Measurements from ENCODE around the gene CCDC127. TPM values are rescaled to one million over a fixed set of nuclear protein-coding genes. Genes with fewer than 3 reads are reported as not detected.
"Not testable (repeated sequence)": the region's sequence is repeated elsewhere in the genome, so short reads cannot be mapped to it uniquely, and the experiment has no call there.

CCDC127 gene
- total RNA-seq, 1 experiment from 2014 or later = 10.5 TPM

DNA sequence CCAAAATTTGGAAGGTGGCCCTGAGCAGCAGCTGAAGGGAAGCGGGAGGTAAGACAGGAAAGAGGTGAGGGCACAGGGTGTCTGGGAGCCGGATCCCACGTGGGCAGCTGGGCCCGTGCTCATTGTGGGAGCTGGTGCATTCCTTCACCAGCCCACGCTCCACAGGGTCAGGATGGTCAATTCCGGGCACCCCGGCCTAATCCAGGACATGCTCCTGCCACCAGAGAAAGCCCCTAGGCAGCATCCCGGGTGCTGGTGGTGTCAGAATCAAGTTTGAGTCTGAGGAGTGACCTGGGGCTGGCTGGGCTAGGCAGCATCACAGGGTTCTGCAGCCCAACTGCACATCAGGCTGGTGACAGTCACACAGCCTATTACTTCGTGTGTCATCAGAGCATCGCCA lies 46.4 kb upstream of the CCDC127 start:
- intact Hi-C loops (cut with micrococcal nuclease; ENCODE audit: unreplicated experiment) = no loop called here
- no peaks in the 10 kb centered on the region for H3K27me3 Mint-ChIP-seq (ENCODE audit: insufficient read depth, unreplicated experiment)
- no peak overlapping the region for H3K4me3 Mint-ChIP-seq (ENCODE audit: unreplicated experiment)
- Histone ChIP-seq H3K9me3 (no peaks in the 10 kb centered on the region), H3K36me3 (ENCODE audit: control insufficient read depth, insufficient read depth, low read length) (no peaks in the 10 kb centered on the region), H3K4me3 (ENCODE audit: low read depth, low read length) (no peak overlapping the region), H3K4me1 (peaks cover 7% of the 10 kb centered on the region; the same call in 1 of the 2 replicates), H3K27me3 (replicated peaks; ENCODE audit: control insufficient read depth, insufficient read depth, low read length) (no peaks in the 10 kb centered on the region)
- CTCF ChIA-PET = no interaction called here
- DNase-seq = no peak
- no peaks in the 10 kb centered on the region for H3K9me3 Mint-ChIP-seq (ENCODE audit: unreplicated experiment)
- POLR2A ChIA-PET = no interaction called here
- BruUV-seq (replicated peaks) = no TSS peak
- H3K27ac Mint-ChIP-seq (ENCODE audit: unreplicated experiment) = peak overlapping the region; percentile 83
- H3K4me1 Mint-ChIP-seq (ENCODE audit: low read depth, unreplicated experiment) = peaks cover 9% of the 10 kb centered on the region
- TF ChIP-seq, protein P1, sequence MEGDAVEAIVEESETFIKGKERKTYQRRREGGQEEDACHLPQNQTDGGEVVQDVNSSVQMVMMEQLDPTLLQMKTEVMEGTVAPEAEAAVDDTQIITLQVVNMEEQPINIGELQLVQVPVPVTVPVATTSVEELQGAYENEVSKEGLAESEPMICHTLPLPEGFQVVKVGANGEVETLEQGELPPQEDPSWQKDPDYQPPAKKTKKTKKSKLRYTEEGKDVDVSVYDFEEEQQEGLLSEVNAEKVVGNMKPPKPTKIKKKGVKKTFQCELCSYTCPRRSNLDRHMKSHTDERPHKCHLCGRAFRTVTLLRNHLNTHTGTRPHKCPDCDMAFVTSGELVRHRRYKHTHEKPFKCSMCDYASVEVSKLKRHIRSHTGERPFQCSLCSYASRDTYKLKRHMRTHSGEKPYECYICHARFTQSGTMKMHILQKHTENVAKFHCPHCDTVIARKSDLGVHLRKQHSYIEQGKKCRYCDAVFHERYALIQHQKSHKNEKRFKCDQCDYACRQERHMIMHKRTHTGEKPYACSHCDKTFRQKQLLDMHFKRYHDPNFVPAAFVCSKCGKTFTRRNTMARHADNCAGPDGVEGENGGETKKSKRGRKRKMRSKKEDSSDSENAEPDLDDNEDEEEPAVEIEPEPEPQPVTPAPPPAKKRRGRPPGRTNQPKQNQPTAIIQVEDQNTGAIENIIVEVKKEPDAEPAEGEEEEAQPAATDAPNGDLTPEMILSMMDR (IDR thresholded peaks at IDR 0.05; ENCODE audit: insufficient read depth in 1 of 2, low read depth in 1 of 2, low read length in 1 of 2, severe bottlenecking in 1 of 2, unreplicated experiment in 1 of 2) = no peak
- H3K36me3 Mint-ChIP-seq (ENCODE audit: insufficient read depth, unreplicated experiment) = peaks cover 29% of the 10 kb centered on the region

DNA sequence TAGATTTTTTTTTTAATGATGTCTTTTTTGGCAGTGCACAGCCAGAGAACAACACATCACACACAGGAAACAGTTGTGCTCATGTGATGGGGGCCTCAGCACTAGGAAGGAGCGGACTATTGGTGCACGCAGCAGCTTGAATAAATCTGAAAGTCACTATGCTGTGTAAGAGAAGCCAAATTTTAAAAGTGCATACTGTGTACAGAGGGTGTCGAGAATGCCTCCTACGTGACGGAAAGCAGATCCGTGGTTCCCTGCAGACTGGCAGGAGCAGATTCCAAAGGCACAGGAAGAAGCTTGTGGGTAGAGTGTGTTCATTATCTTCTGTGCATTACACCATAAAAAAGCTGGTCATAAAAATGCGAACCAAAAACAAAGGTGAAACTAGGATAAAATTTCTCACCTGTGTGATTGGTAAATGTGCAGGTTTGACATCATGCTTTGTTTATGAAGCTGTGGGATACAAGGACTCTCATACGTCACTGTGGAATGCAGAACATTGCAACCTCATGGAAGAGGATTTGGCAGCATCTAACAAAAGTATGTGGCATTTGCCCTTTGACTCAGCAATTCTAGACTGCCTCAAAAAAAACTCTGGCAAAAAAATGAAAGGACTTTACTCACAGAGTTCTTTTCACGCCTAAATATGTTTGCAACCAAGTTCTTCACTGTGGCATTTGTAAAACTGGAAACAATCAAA lies 45.5 kb upstream of the CCDC127 start:
- H3K9me3 ChIP-seq; H3K4me1 Mint-ChIP-seq (ENCODE audit: low read depth, unreplicated experiment); POLR2A ChIA-PET; H3K4me1 ChIP-seq; intact Hi-C loops (cut with micrococcal nuclease; ENCODE audit: unreplicated experiment); H3K27me3 Mint-ChIP-seq (ENCODE audit: insufficient read depth, unreplicated experiment); CTCF ChIA-PET; H3K9me3 Mint-ChIP-seq (ENCODE audit: unreplicated experiment); H3K36me3 ChIP-seq (ENCODE audit: control insufficient read depth, insufficient read depth, low read length); H3K4me3 ChIP-seq (ENCODE audit: low read depth, low read length); H3K27me3 ChIP-seq (replicated peaks; ENCODE audit: control insufficient read depth, insufficient read depth, low read length): not testable (repeated sequence)
- peak overlapping the region; percentile 42 for H3K4me3 Mint-ChIP-seq (ENCODE audit: unreplicated experiment)
- peak in 1 of 2 experiments; percentile 59 for DNase-seq
- H3K36me3 Mint-ChIP-seq (ENCODE audit: insufficient read depth, unreplicated experiment) = peaks cover 31% of the 10 kb centered on the region
- H3K27ac Mint-ChIP-seq (ENCODE audit: unreplicated experiment) = peak overlapping the region; percentile 83
- BruUV-seq (replicated peaks) = TSS peak; percentile 29

DNA sequence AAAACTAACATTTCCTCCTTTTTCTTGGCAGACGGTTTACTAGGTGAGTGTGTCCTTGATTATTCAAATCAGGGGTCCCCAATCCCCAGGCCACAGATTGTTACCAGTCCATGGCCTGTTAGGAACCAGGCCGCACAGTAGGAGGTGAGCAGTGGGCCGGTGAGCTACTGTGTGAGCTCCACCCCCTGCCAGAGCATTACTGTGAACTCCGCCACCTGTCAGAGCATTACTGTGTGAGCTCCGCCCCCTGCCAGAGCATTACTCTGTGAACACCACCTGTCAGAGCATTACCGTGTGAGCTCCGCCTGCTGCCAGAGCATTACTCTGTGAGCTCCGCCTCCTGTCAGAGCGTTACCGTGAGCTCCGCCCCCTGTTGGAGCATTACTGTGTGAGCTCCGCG lies 39.2 kb upstream of the CCDC127 start:
- intact Hi-C loops (cut with micrococcal nuclease; ENCODE audit: unreplicated experiment) = no loop called here
- Histone ChIP-seq H3K4me1 (no peaks in the 10 kb centered on the region), H3K36me3 (ENCODE audit: control insufficient read depth, insufficient read depth, low read length) (peaks cover 6% of the 10 kb centered on the region), H3K4me3 (ENCODE audit: low read depth, low read length) (no peak overlapping the region), H3K9me3 (no peaks in the 10 kb centered on the region), H3K27me3 (replicated peaks; ENCODE audit: control insufficient read depth, insufficient read depth, low read length) (no peaks in the 10 kb centered on the region)
- DNase-seq = no peak
- H3K4me1 Mint-ChIP-seq (ENCODE audit: low read depth, unreplicated experiment) = no peaks in the 10 kb centered on the region
- no peak overlapping the region for H3K4me3 Mint-ChIP-seq (ENCODE audit: unreplicated experiment)
- H3K9me3 Mint-ChIP-seq (ENCODE audit: unreplicated experiment) = no peaks in the 10 kb centered on the region
- H3K27me3 Mint-ChIP-seq (ENCODE audit: insufficient read depth, unreplicated experiment) = no peaks in the 10 kb centered on the region
- TF ChIP-seq, protein P1 (IDR thresholded peaks at IDR 0.05; ENCODE audit: insufficient read depth in 1 of 2, low read depth in 1 of 2, low read length in 1 of 2, severe bottlenecking in 1 of 2, unreplicated experiment in 1 of 2) = no peak
- no peak overlapping the region for H3K27ac Mint-ChIP-seq (ENCODE audit: unreplicated experiment)
- CTCF ChIA-PET = interaction anchor here (0.6 kb wide), 1 partner anchor 39 kb away, joined by 3 read pairs; the partner anchor contains the start of gene SDHA
- peaks cover 54% of the 10 kb centered on the region for H3K36me3 Mint-ChIP-seq (ENCODE audit: insufficient read depth, unreplicated experiment)
- POLR2A ChIA-PET = no interaction called here
- BruUV-seq (replicated peaks) = no TSS peak

DNA sequence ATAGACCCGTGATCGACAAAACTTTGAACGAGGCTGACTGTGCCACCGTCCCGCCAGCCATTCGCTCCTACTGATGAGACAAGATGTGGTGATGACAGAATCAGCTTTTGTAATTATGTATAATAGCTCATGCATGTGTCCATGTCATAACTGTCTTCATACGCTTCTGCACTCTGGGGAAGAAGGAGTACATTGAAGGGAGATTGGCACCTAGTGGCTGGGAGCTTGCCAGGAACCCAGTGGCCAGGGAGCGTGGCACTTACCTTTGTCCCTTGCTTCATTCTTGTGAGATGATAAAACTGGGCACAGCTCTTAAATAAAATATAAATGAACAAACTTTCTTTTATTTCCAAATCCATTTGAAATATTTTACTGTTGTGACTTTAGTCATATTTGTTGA lies 38.4 kb upstream of the CCDC127 start:
- H3K27me3 ChIP-seq (replicated peaks; ENCODE audit: control insufficient read depth, insufficient read depth, low read length); H3K9me3 ChIP-seq; H3K36me3 ChIP-seq (ENCODE audit: control insufficient read depth, insufficient read depth, low read length); H3K27me3 Mint-ChIP-seq (ENCODE audit: insufficient read depth, unreplicated experiment); H3K27ac Mint-ChIP-seq (ENCODE audit: unreplicated experiment); BruUV-seq (replicated peaks); POLR2A ChIA-PET; H3K4me3 Mint-ChIP-seq (ENCODE audit: unreplicated experiment); CTCF ChIA-PET; H3K9me3 Mint-ChIP-seq (ENCODE audit: unreplicated experiment); intact Hi-C loops (cut with micrococcal nuclease; ENCODE audit: unreplicated experiment); H3K4me1 Mint-ChIP-seq (ENCODE audit: low read depth, unreplicated experiment); H3K4me1 ChIP-seq; H3K4me3 ChIP-seq (ENCODE audit: low read depth, low read length); DNase-seq: not testable (repeated sequence)
- H3K36me3 Mint-ChIP-seq (ENCODE audit: insufficient read depth, unreplicated experiment) = peaks cover 51% of the 10 kb centered on the region

DNA sequence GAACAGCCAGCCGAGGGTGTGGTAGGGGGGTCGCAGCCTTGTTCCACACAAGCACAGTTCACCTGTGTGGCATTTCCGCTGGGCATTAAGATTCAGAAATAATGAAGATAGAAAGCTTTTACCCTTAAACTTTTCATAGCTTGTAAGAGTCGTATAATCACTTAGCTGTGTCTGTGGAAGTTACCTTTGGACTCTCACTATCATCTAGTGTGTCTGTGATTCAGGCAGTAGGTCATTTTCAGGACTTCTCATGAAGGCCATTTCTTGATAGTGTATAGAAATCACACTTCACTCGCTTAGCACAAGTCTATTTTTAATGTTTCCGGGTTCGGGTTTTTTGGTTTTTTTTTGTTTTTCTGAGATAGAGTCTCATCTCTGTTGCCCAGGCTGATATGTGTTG lies 37.2 kb upstream of the CCDC127 start:
- intact Hi-C loops (cut with micrococcal nuclease; ENCODE audit: unreplicated experiment); H3K9me3 ChIP-seq; H3K4me3 Mint-ChIP-seq (ENCODE audit: unreplicated experiment); H3K27me3 ChIP-seq (replicated peaks; ENCODE audit: control insufficient read depth, insufficient read depth, low read length); H3K27me3 Mint-ChIP-seq (ENCODE audit: insufficient read depth, unreplicated experiment); H3K27ac Mint-ChIP-seq (ENCODE audit: unreplicated experiment); H3K36me3 ChIP-seq (ENCODE audit: control insufficient read depth, insufficient read depth, low read length); CTCF ChIA-PET; H3K4me1 Mint-ChIP-seq (ENCODE audit: low read depth, unreplicated experiment); POLR2A ChIA-PET; H3K4me3 ChIP-seq (ENCODE audit: low read depth, low read length); H3K9me3 Mint-ChIP-seq (ENCODE audit: unreplicated experiment); DNase-seq; BruUV-seq (replicated peaks); H3K4me1 ChIP-seq: not testable (repeated sequence)
- peaks cover 57% of the 10 kb centered on the region for H3K36me3 Mint-ChIP-seq (ENCODE audit: insufficient read depth, unreplicated experiment)

DNA sequence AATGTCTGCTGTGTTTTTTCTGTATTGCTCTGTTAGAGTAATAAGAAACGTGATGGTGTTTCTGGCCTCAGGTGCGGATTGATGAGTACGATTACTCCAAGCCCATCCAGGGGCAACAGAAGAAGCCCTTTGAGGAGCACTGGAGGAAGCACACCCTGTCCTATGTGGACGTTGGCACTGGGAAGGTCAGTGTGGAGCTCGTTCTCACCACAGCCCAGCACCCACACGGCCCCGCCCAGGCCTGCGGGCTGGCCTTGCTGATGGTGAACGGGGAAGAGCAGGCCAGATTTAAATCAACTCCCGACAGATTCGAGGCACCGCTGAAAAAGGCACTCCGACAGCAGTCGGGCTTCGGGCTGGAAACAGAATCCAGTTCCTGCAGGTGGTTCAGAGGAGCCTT lies 36.4 kb upstream of the CCDC127 start:
- H3K4me1 ChIP-seq; DNase-seq; H3K9me3 ChIP-seq; H3K27me3 Mint-ChIP-seq (ENCODE audit: insufficient read depth, unreplicated experiment); CTCF ChIA-PET; BruUV-seq (replicated peaks); H3K27ac Mint-ChIP-seq (ENCODE audit: unreplicated experiment); H3K4me3 ChIP-seq (ENCODE audit: low read depth, low read length); H3K4me1 Mint-ChIP-seq (ENCODE audit: low read depth, unreplicated experiment); H3K9me3 Mint-ChIP-seq (ENCODE audit: unreplicated experiment); H3K4me3 Mint-ChIP-seq (ENCODE audit: unreplicated experiment); POLR2A ChIA-PET; H3K27me3 ChIP-seq (replicated peaks; ENCODE audit: control insufficient read depth, insufficient read depth, low read length); intact Hi-C loops (cut with micrococcal nuclease; ENCODE audit: unreplicated experiment); H3K36me3 ChIP-seq (ENCODE audit: control insufficient read depth, insufficient read depth, low read length): not testable (repeated sequence)
- H3K36me3 Mint-ChIP-seq (ENCODE audit: insufficient read depth, unreplicated experiment) = peaks cover 63% of the 10 kb centered on the region
